ENCODE data around the gene FES. TPM values are rescaled to one million over a fixed set of nuclear protein-coding genes. Genes with fewer than 3 reads are reported as not detected.
A peak's percentile ranks its signal among the peaks of the same experiment; 100 is the strongest.

Gene FES
- total RNA-seq, 2 donors from 2014 or later, result 98.5 to 122 TPM

- Mint-ChIP-seq H3K4me3 (peak overlapping the region; percentile 86), H3K4me1 (peaks cover 45% of the 10 kb centered on the region), H3K9me3 (no peaks in the 10 kb centered on the region), H3K27ac (peak overlapping the region; percentile 65), H3K27me3 (no peaks in the 10 kb centered on the region), H3K36me3 (ENCODE audit: low read depth) (peaks cover 67% of the 10 kb centered on the region)
- peak; percentile 9 for ATAC-seq (replicated peaks)
Measured at GRCh38 chr15:90851940-90852339, 32.4 kb upstream of the FES start.

- peaks cover 51% of the 10 kb centered on the region for H3K36me3 Mint-ChIP-seq (ENCODE audit: low read depth)
- H3K4me1 Mint-ChIP-seq, result peaks cover 61% of the 10 kb centered on the region
- no peaks in the 10 kb centered on the region for H3K9me3 Mint-ChIP-seq
- H3K4me3 Mint-ChIP-seq, result peak overlapping the region; percentile 86
- no peak for ATAC-seq (replicated peaks)
- peak overlapping the region; percentile 65 for H3K27ac Mint-ChIP-seq
- no peaks in the 10 kb centered on the region for H3K27me3 Mint-ChIP-seq
Measured at GRCh38 chr15:90855139-90855538, 29.2 kb upstream of the FES start.

- no peaks in the 10 kb centered on the region for H3K9me3 Mint-ChIP-seq
- no peak for ATAC-seq (replicated peaks)
- peaks cover 49% of the 10 kb centered on the region for H3K4me1 Mint-ChIP-seq
- peaks cover 31% of the 10 kb centered on the region for H3K36me3 Mint-ChIP-seq (ENCODE audit: low read depth)
- peak overlapping the region; percentile 65 for H3K27ac Mint-ChIP-seq
- H3K27me3 Mint-ChIP-seq, result no peaks in the 10 kb centered on the region
- H3K4me3 Mint-ChIP-seq, result peak overlapping the region; percentile 86
Measured at GRCh38 chr15:90857337-90857736, 27.0 kb upstream of the FES start.

GRCh38 chr15:90857883-90858443 lies 26.3 kb upstream of the FES start:
- H3K9me3 Mint-ChIP-seq, result no peaks in the 10 kb centered on the region
- peak overlapping the region; percentile 65 for H3K27ac Mint-ChIP-seq
- peak overlapping the region; percentile 86 for H3K4me3 Mint-ChIP-seq
- H3K4me1 Mint-ChIP-seq, result peaks cover 46% of the 10 kb centered on the region
- peak; percentile 13 for ATAC-seq (replicated peaks)
- H3K36me3 Mint-ChIP-seq (ENCODE audit: low read depth), result peaks cover 24% of the 10 kb centered on the region
- H3K27me3 Mint-ChIP-seq, result no peaks in the 10 kb centered on the region

- no peaks in the 10 kb centered on the region for H3K27me3 Mint-ChIP-seq
- no peak for ATAC-seq (replicated peaks)
- H3K4me1 Mint-ChIP-seq, result peaks cover 49% of the 10 kb centered on the region
- peaks cover 15% of the 10 kb centered on the region for H3K36me3 Mint-ChIP-seq (ENCODE audit: low read depth)
- H3K27ac Mint-ChIP-seq, result peak overlapping the region; percentile 78
- H3K9me3 Mint-ChIP-seq, result no peaks in the 10 kb centered on the region
- peak overlapping the region; percentile 86 for H3K4me3 Mint-ChIP-seq
Measured at GRCh38 chr15:90859234-90860131, 24.8 kb upstream of the FES start.

GRCh38 chr15:90860450-90860849 lies 23.9 kb upstream of the FES start:
- Mint-ChIP-seq H3K27me3 (no peaks in the 10 kb centered on the region), H3K9me3 (no peaks in the 10 kb centered on the region), H3K4me3 (peak overlapping the region; percentile 48), H3K4me1 (peaks cover 41% of the 10 kb centered on the region), H3K36me3 (ENCODE audit: low read depth) (peaks cover 11% of the 10 kb centered on the region), H3K27ac (no peak overlapping the region)
- no peak for ATAC-seq (replicated peaks)

- H3K36me3 Mint-ChIP-seq (ENCODE audit: low read depth), result peaks cover 10% of the 10 kb centered on the region
- no peaks in the 10 kb centered on the region for H3K27me3 Mint-ChIP-seq
- H3K4me1 Mint-ChIP-seq, result peaks cover 45% of the 10 kb centered on the region
- ATAC-seq (replicated peaks), result peak; percentile 25
- peak overlapping the region; percentile 48 for H3K4me3 Mint-ChIP-seq
- H3K9me3 Mint-ChIP-seq, result no peaks in the 10 kb centered on the region
- H3K27ac Mint-ChIP-seq, result no peak overlapping the region
Measured at GRCh38 chr15:90860942-90861675, 23.2 kb upstream of the FES start.

- Mint-ChIP-seq H3K27ac (no peak overlapping the region), H3K27me3 (no peaks in the 10 kb centered on the region), H3K36me3 (ENCODE audit: low read depth) (no peaks in the 10 kb centered on the region), H3K4me3 (no peak overlapping the region), H3K9me3 (no peaks in the 10 kb centered on the region), H3K4me1 (peaks cover 41% of the 10 kb centered on the region)
- ATAC-seq (replicated peaks), result no peak
Measured at GRCh38 chr15:90862487-90862886, 21.8 kb upstream of the FES start.

GRCh38 chr15:90862964-90863778 lies 21.1 kb upstream of the FES start:
- no peak for ATAC-seq (replicated peaks)
- peaks cover 4% of the 10 kb centered on the region for H3K36me3 Mint-ChIP-seq (ENCODE audit: low read depth)

GRCh38 chr15:90863987-90864386 lies 20.3 kb upstream of the FES start:
- Mint-ChIP-seq H3K27ac (peak overlapping the region; percentile 80), H3K36me3 (ENCODE audit: low read depth) (peaks cover 12% of the 10 kb centered on the region), H3K9me3 (no peaks in the 10 kb centered on the region), H3K4me1 (peaks cover 43% of the 10 kb centered on the region), H3K27me3 (no peaks in the 10 kb centered on the region), H3K4me3 (peak overlapping the region; percentile 65)
- peak; percentile 82 for ATAC-seq (replicated peaks)

More at GRCh38 chr15:90862964-90863778, 21.1 kb upstream of the FES start:
- H3K9me3 Mint-ChIP-seq, result no peaks in the 10 kb centered on the region
- H3K4me3 Mint-ChIP-seq, result peak overlapping the region; percentile 65
- no peaks in the 10 kb centered on the region for H3K27me3 Mint-ChIP-seq
- peak overlapping the region; percentile 80 for H3K27ac Mint-ChIP-seq
- peaks cover 39% of the 10 kb centered on the region for H3K4me1 Mint-ChIP-seq

GRCh38 chr15:90864507-90864906 lies 19.8 kb upstream of the FES start:
- ATAC-seq (replicated peaks), result peak; percentile 39
- Mint-ChIP-seq H3K27ac (no peak overlapping the region), H3K9me3 (no peaks in the 10 kb centered on the region), H3K27me3 (no peaks in the 10 kb centered on the region), H3K36me3 (ENCODE audit: low read depth) (peaks cover 17% of the 10 kb centered on the region), H3K4me1 (peaks cover 38% of the 10 kb centered on the region), H3K4me3 (peak overlapping the region; percentile 65)

- Mint-ChIP-seq H3K27ac (no peak overlapping the region), H3K4me1 (peaks cover 33% of the 10 kb centered on the region), H3K4me3 (peak overlapping the region; percentile 2), H3K27me3 (no peaks in the 10 kb centered on the region), H3K36me3 (ENCODE audit: low read depth) (peaks cover 29% of the 10 kb centered on the region), H3K9me3 (no peaks in the 10 kb centered on the region)
- no peak for ATAC-seq (replicated peaks)
Measured at GRCh38 chr15:90865702-90866101, 18.6 kb upstream of the FES start.

- H3K27ac Mint-ChIP-seq, result no peak overlapping the region
- H3K9me3 Mint-ChIP-seq, result no peaks in the 10 kb centered on the region
- H3K4me3 Mint-ChIP-seq, result peak overlapping the region; percentile 2
- peaks cover 31% of the 10 kb centered on the region for H3K4me1 Mint-ChIP-seq
- peaks cover 34% of the 10 kb centered on the region for H3K36me3 Mint-ChIP-seq (ENCODE audit: low read depth)
- H3K27me3 Mint-ChIP-seq, result no peaks in the 10 kb centered on the region
- no peak for ATAC-seq (replicated peaks)
Measured at GRCh38 chr15:90866161-90866715, 18.1 kb upstream of the FES start.

- Mint-ChIP-seq H3K27me3 (no peaks in the 10 kb centered on the region), H3K27ac (no peak overlapping the region), H3K36me3 (ENCODE audit: low read depth) (peaks cover 34% of the 10 kb centered on the region), H3K4me1 (peaks cover 28% of the 10 kb centered on the region), H3K9me3 (no peaks in the 10 kb centered on the region), H3K4me3 (no peak overlapping the region)
- no peak for ATAC-seq (replicated peaks)
Measured at GRCh38 chr15:90866800-90867199, 17.5 kb upstream of the FES start.
